ENCODE data around the gene PACSIN2. TPM values are rescaled to one million over a fixed set of nuclear protein-coding genes. Genes with fewer than 3 reads are reported as not detected.

Gene PACSIN2
- total RNA-seq, 6 experiments from 2014 or later = 21.4 to 67.0 (median 47.1) TPM

DNA sequence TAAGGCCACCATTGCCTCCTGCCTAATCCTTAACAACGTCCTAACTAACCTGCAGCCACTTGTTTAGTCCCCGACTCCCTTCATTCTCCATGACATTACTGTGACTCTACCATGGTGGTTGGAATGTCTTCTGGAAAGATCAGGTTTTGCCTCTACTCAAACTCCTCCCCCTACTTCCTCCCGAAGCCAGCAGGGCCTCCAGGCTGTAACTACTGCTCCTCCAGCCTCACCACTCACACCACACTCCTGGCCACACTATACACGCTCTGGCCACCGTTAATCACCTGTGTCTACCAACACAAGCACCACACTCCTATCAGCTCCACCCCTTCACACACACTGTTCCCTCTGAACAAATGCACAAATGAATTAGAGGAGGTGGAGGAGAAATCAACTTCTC is 69.2 kb downstream of the PACSIN2 start:
- TF ChIP-seq, protein P1, sequence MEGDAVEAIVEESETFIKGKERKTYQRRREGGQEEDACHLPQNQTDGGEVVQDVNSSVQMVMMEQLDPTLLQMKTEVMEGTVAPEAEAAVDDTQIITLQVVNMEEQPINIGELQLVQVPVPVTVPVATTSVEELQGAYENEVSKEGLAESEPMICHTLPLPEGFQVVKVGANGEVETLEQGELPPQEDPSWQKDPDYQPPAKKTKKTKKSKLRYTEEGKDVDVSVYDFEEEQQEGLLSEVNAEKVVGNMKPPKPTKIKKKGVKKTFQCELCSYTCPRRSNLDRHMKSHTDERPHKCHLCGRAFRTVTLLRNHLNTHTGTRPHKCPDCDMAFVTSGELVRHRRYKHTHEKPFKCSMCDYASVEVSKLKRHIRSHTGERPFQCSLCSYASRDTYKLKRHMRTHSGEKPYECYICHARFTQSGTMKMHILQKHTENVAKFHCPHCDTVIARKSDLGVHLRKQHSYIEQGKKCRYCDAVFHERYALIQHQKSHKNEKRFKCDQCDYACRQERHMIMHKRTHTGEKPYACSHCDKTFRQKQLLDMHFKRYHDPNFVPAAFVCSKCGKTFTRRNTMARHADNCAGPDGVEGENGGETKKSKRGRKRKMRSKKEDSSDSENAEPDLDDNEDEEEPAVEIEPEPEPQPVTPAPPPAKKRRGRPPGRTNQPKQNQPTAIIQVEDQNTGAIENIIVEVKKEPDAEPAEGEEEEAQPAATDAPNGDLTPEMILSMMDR (IDR thresholded peaks at IDR 0.05) = no peak
- no peak for TF ChIP-seq POLR2A (IDR thresholded peaks at IDR 0.05)
- no peaks in the 10 kb centered on the region for H3K9me3 ChIP-seq
- H3K36me3 ChIP-seq = peaks cover 0 to 5% (median 0%) of the 10 kb centered on the region in 4 donors
- H3K4me1 ChIP-seq = peaks cover 0 to 4% (median 0%) of the 10 kb centered on the region in 4 donors
- no peak for ATAC-seq
- no peaks in the 10 kb centered on the region for H3K27me3 ChIP-seq
- intact Hi-C loops (cut with DNase I) = no loop called here
- no peak overlapping the region for H3K27ac ChIP-seq
- no peak overlapping the region for H3K4me3 ChIP-seq
- no peak for DNase-seq
- WGBS (ENCODE audit: insufficient coverage, low coverage, low lambda C conversion rate, missing lambda C conversion rate) = 63% methylated on average over 5 of the region's 5 CpGs

DNA sequence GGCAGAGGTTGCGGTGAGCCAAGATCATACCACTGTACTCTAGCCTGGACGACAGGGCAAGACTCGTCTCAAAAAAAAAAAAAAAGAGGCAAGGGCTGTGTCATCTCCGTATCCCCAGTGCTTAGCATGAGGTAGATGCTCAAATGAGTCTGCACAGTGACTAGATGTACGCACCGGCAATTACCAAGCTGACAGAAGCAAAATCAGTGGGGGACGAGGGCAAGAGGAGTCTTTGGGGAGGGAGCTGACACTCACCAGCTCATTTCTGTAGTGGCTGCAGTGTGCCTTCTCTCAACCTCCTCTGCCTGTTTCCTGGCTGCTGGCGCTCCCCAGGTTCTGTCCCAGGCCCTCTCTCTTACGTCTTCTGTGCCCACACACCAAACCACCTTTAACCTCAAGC is 69.9 kb downstream of the PACSIN2 start:
- no peaks in the 10 kb centered on the region for H3K27me3 ChIP-seq
- TF ChIP-seq, protein P1 (IDR thresholded peaks at IDR 0.05) = no peak
- no peak for TF ChIP-seq POLR2A (IDR thresholded peaks at IDR 0.05)
- DNase-seq (no peak), ATAC-seq (no peak)
- no peaks in the 10 kb centered on the region for H3K9me3 ChIP-seq
- intact Hi-C loops (cut with DNase I) = no loop called here
- WGBS (ENCODE audit: insufficient coverage, low coverage, low lambda C conversion rate, missing lambda C conversion rate) = 89% methylated on average over 8 of the region's 9 CpGs
- H3K4me3 ChIP-seq = no peak overlapping the region
- peaks cover 0 to 5% (median 0%) of the 10 kb centered on the region in 4 donors for H3K36me3 ChIP-seq
- peaks cover 0 to 5% (median 2%) of the 10 kb centered on the region in 4 donors for H3K4me1 ChIP-seq
- H3K27ac ChIP-seq = no peak overlapping the region

DNA sequence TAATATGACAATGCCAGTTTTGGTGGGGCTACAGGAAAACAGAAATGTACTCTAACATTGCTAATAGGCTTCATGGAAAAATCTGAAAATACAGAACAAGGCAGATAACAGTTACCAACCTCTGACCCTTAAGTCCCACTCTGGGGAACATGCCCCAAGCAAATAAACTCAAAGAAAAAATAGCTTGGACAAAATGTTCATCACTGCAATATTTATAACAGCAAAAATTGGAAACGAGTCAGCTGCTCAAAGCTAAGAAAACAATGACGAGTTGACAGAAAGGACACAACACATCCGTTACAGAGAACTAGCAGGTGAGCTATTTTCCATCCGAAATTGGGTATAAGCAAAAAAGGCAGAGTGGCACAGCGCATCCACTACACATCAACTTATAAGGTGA is 70.5 kb downstream of the PACSIN2 start:
- WGBS (ENCODE audit: insufficient coverage, low coverage, low lambda C conversion rate, missing lambda C conversion rate) = 38% methylated on average over 4 of the region's 5 CpGs
- Histone ChIP-seq H3K27me3 (no peaks in the 10 kb centered on the region), H3K4me1 (peaks cover 0 to 10% (median 2%) of the 10 kb centered on the region in 4 donors), H3K27ac (no peak overlapping the region), H3K36me3 (peaks cover 0 to 5% (median 0%) of the 10 kb centered on the region in 4 donors), H3K4me3 (no peak overlapping the region), H3K9me3 (no peaks in the 10 kb centered on the region)
- DNase-seq = no peak
- no peak for TF ChIP-seq POLR2A (IDR thresholded peaks at IDR 0.05)
- TF ChIP-seq, protein P1 (IDR thresholded peaks at IDR 0.05) = no peak
- no peak for ATAC-seq
- intact Hi-C loops (cut with DNase I) = no loop called here

DNA sequence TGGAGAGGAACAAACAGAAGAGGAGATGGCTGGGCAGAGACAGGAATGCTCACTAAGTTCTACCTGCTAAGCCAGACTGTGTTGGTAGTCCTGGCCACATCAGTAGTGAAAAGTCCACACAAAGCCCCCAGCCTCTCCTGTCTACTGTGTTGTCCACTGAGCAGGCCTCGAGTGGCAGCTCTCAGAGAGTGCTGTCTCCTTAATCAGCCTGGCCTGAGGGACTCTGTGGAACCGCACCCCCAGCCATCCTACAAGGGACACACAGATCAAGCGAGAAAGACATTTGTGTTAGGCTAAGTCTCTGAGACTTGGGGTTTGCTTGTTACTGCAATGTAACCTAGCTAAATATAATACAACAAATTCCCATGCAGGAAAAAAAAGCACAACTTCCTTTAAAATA is 71.0 kb downstream of the PACSIN2 start:
- DNase-seq (no peak), ATAC-seq (no peak)
- peaks cover 0 to 10% (median 2%) of the 10 kb centered on the region in 4 donors for H3K4me1 ChIP-seq
- no peak overlapping the region for H3K27ac ChIP-seq
- H3K27me3 ChIP-seq = no peaks in the 10 kb centered on the region
- H3K4me3 ChIP-seq = no peak overlapping the region
- TF ChIP-seq POLR2A (IDR thresholded peaks at IDR 0.05) = no peak
- TF ChIP-seq, protein P1 (IDR thresholded peaks at IDR 0.05) = no peak
- WGBS (ENCODE audit: insufficient coverage, low coverage, low lambda C conversion rate, missing lambda C conversion rate) = 90% methylated on average over 2 of the region's 3 CpGs
- H3K36me3 ChIP-seq = peaks cover 0 to 5% (median 0%) of the 10 kb centered on the region in 4 donors
- no peaks in the 10 kb centered on the region for H3K9me3 ChIP-seq
- intact Hi-C loops (cut with DNase I) = no loop called here

DNA sequence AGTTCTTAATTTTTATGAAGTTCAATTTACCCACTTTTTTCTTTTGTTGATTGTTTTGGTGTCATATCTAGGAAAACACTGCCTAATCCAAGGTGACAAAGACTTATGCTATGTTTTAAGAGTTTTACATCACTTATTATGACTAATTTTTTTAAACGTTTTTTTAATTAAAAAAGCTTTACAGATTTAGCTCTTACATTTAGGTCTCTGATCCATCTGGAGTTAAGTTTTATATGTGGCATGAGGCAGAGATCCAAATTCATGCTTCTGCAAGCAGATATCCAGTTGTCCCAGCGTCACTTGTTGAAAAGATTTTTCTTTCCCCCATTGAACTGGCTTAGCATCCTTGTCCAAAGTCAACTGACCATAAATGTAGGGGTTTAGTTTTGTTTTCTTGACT is 72.6 kb downstream of the PACSIN2 start:
- Histone ChIP-seq H3K27ac (no peak overlapping the region), H3K27me3 (no peaks in the 10 kb centered on the region), H3K4me3 (no peak overlapping the region), H3K4me1 (peaks cover 0 to 10% (median 4%) of the 10 kb centered on the region in 4 donors), H3K36me3 (peaks cover 0 to 5% (median 0%) of the 10 kb centered on the region in 4 donors), H3K9me3 (no peaks in the 10 kb centered on the region)
- DNase-seq = no peak
- WGBS (ENCODE audit: insufficient coverage, low coverage, low lambda C conversion rate, missing lambda C conversion rate) = 80% methylated on average over 2 of the region's 2 CpGs
- TF ChIP-seq POLR2A (IDR thresholded peaks at IDR 0.05) = no peak
- TF ChIP-seq, protein P1 (IDR thresholded peaks at IDR 0.05) = no peak
- intact Hi-C loops (cut with DNase I) = no loop called here
- ATAC-seq = no peak
